Uterus (tissue), 4 donors: Measurements from ENCODE around the gene GALNT11. TPM values are rescaled to one million over a fixed set of nuclear protein-coding genes. Genes with fewer than 3 reads are reported as not detected.

Experiments
- DNase-seq, 2 donors: peaks; one replicate each; pipeline ENCODE4 v3.0.0-alpha.2; 2019 to 2020
- H3K27ac ChIP-seq, 2 donors: fragments of 200-600 bp; sonication (generic); 1 replicate in 1 of 2; 2 replicates in 1 of 2; pipeline ENCODE4 v1.5.1; 2016 to 2018
- H3K27me3 ChIP-seq, 2 donors: fragments of 200-600 bp; sonication (generic); one replicate each; pipeline ENCODE4 v1.5.1; 2018 to 2019; ENCODE audit warnings: control low read depth in 1 of 2
- H3K36me3 ChIP-seq, 2 donors: fragments of 200-600 bp; sonication (generic); one replicate each; pipeline ENCODE4 v1.5.1; 2019; ENCODE audit warnings: control low read depth in 1 of 2
- H3K4me1 ChIP-seq, 2 donors: fragments of 200-600 bp; sonication (generic); one replicate each; pipeline ENCODE4 v1.5.1; 2018 to 2019; ENCODE audit warnings: control low read depth in 1 of 2
- H3K4me3 ChIP-seq, 2 donors: fragments of 200-600 bp; sonication (generic); 1 replicate in 1 of 2; 2 replicates in 1 of 2; pipeline ENCODE4 v1.5.1; 2018 to 2019; ENCODE audit warnings: mild to moderate bottlenecking in 1 of 2
- H3K9me3 ChIP-seq, 2 donors: fragments of 200-600 bp; sonication (generic); one replicate each; pipeline ENCODE4 v1.5.1; 2019; ENCODE audit warnings: control low read depth in 1 of 2
- CTCF ChIP-seq, 4 experiments: fragments of 200-600 bp in 2 of 4; fragments of 450-650 bp in 2 of 4; sonication (generic) in 2 of 4; IDR thresholded peaks; one replicate each; pipeline ENCODE4 v1.5.1; 2016 to 2019; ENCODE audit warnings: antibody characterized with exemption in 4 of 4, mild to moderate bottlenecking in 2 of 4, moderate library complexity in 1 of 4
- POLR2A ChIP-seq, 2 donors: fragments of 450-650 bp; IDR thresholded peaks; one replicate each; pipeline ENCODE4 v1.6.1; 2016; ENCODE audit warnings: antibody characterized with exemption in 2 of 2, mild to moderate bottlenecking in 1 of 2, moderate library complexity in 1 of 2
- intact Hi-C: fragments of 100-400 bp; cut with DNase I; formaldehyde crosslinking; loops from one replicate; pipeline ENCODE4 v1.15.1; 2023; ENCODE audit warnings: low total_unique reads
- total RNA-seq, 4 donors: library from RNA; depleted of rRNA in 3 of 4; stranded (reverse); fragments of >200 nt in 3 of 4; gene quantifications; one replicate each; pipeline versions ENCODE4 v1.1.0 to v1.2.4, GENCODE V29; 2014 to 2023
- donor health status: DM: yes; HTN: yes; CAD: no.

GALNT11 gene
- total RNA-seq, 4 donors from 2014 or later, result 30.3 to 91.9 (median 34.4) TPM

- Histone ChIP-seq H3K9me3 (peaks cover 0 to 10% of the 10 kb centered on the region in 2 donors), H3K4me3 (no peak overlapping the region), H3K4me1 (no peaks in the 10 kb centered on the region), H3K27me3 (no peaks in the 10 kb centered on the region), H3K36me3 (no peaks in the 10 kb centered on the region), H3K27ac (no peak overlapping the region)
- intact Hi-C loops, result no loop called here
- TF ChIP-seq CTCF (IDR thresholded peaks at IDR 0.05) (no peak), POLR2A (IDR thresholded peaks at IDR 0.05) (no peak)
- no peak for DNase-seq
Observed at GRCh38 chr7:152048051-152048450, 22.6 kb downstream of the GALNT11 start.

GRCh38 chr7:152050547-152050971 lies 25.1 kb downstream of the GALNT11 start:
- intact Hi-C loops, result no loop called here
- TF ChIP-seq POLR2A (IDR thresholded peaks at IDR 0.05) (no peak), CTCF (IDR thresholded peaks at IDR 0.05) (no peak)
- Histone ChIP-seq H3K4me3 (no peak overlapping the region), H3K9me3 (peaks cover 0 to 10% of the 10 kb centered on the region in 2 donors), H3K27me3 (no peaks in the 10 kb centered on the region), H3K4me1 (no peaks in the 10 kb centered on the region), H3K27ac (no peak overlapping the region), H3K36me3 (no peaks in the 10 kb centered on the region)
- DNase-seq, result no peak

- intact Hi-C loops, result no loop called here
- TF ChIP-seq CTCF (IDR thresholded peaks at IDR 0.05), result no peak
- Histone ChIP-seq H3K4me1 (no peaks in the 10 kb centered on the region), H3K27me3 (no peaks in the 10 kb centered on the region), H3K4me3 (no peak overlapping the region), H3K36me3 (no peaks in the 10 kb centered on the region), H3K9me3 (no peaks in the 10 kb centered on the region), H3K27ac (no peak overlapping the region)
- DNase-seq, result no peak
Observed at GRCh38 chr7:152051968-152052367, 26.5 kb downstream of the GALNT11 start.

GRCh38 chr7:152052771-152053170 lies 27.3 kb downstream of the GALNT11 start:
- TF ChIP-seq CTCF (IDR thresholded peaks at IDR 0.05) (no peak), POLR2A (IDR thresholded peaks at IDR 0.05) (no peak)
- H3K36me3 ChIP-seq, result no peaks in the 10 kb centered on the region
- H3K4me3 ChIP-seq, result no peak overlapping the region
- H3K9me3 ChIP-seq, result no peaks in the 10 kb centered on the region
- intact Hi-C loops, result no loop called here
- DNase-seq, result no peak
- H3K4me1 ChIP-seq, result no peaks in the 10 kb centered on the region
- no peak overlapping the region for H3K27ac ChIP-seq
- H3K27me3 ChIP-seq, result no peaks in the 10 kb centered on the region

GRCh38 chr7:152054367-152055230 lies 29.1 kb downstream of the GALNT11 start:
- intact Hi-C loops, result no loop called here
- DNase-seq, result peak; percentile 26 to 33

More at GRCh38 chr7:152054367-152055230, 29.1 kb downstream of the GALNT11 start:
- Histone ChIP-seq H3K27ac (no peak overlapping the region), H3K36me3 (no peaks in the 10 kb centered on the region), H3K27me3 (no peaks in the 10 kb centered on the region), H3K9me3 (no peaks in the 10 kb centered on the region), H3K4me1 (no peaks in the 10 kb centered on the region), H3K4me3 (no peak overlapping the region)
- TF ChIP-seq CTCF (IDR thresholded peaks at IDR 0.05) (peak in 1 of 4 experiments; percentile 11), POLR2A (IDR thresholded peaks at IDR 0.05) (no peak)
